Neural progenitor cell (in vitro differentiated cells): ENCODE results near the gene AK8.

Experiments used
- EZH2 ChIP-seq: fragments of 200-600 bp; sonication (generic); IDR thresholded peaks from 2 replicates; pipeline ENCODE4 v1.6.1; 2017; ENCODE audit warnings: antibody characterized with exemption, mild to moderate bottlenecking, moderate library complexity
- EZH2phosphoT487 ChIP-seq: fragments of 200-600 bp; sonication (generic); IDR thresholded peaks from 2 replicates; pipeline ENCODE4 v1.6.1; 2017; ENCODE audit warnings: antibody characterized with exemption
- TF ChIP-seq, protein P1 (sequence below): fragments of 200-600 bp; sonication (generic); IDR thresholded peaks from 2 replicates; pipeline ENCODE4 v1.5.1; 2017; ENCODE audit warnings: antibody characterized with exemption, mild to moderate bottlenecking

- TF ChIP-seq, protein P1, sequence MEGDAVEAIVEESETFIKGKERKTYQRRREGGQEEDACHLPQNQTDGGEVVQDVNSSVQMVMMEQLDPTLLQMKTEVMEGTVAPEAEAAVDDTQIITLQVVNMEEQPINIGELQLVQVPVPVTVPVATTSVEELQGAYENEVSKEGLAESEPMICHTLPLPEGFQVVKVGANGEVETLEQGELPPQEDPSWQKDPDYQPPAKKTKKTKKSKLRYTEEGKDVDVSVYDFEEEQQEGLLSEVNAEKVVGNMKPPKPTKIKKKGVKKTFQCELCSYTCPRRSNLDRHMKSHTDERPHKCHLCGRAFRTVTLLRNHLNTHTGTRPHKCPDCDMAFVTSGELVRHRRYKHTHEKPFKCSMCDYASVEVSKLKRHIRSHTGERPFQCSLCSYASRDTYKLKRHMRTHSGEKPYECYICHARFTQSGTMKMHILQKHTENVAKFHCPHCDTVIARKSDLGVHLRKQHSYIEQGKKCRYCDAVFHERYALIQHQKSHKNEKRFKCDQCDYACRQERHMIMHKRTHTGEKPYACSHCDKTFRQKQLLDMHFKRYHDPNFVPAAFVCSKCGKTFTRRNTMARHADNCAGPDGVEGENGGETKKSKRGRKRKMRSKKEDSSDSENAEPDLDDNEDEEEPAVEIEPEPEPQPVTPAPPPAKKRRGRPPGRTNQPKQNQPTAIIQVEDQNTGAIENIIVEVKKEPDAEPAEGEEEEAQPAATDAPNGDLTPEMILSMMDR = no peak
- TF ChIP-seq EZH2 (no peak), EZH2phosphoT487 (no peak)
These were observed 180.9 kb downstream of the AK8 start for GRCh38 chr9:132697230-132697629.
